Heart right ventricle (tissue), 16 donors: ENCODE results near the gene TP63. TPM values are rescaled to one million over a fixed set of nuclear protein-coding genes. Genes with fewer than 3 reads are reported as not detected.

ENCODE experiments used
- ATAC-seq, 8 donors: fragments of 200-7000 bp; cut with Tn5 transposase; one replicate each; pipeline ENCODE4 v1.9.1; 2020; ENCODE audit warnings: mild to moderate bottlenecking in 8 of 8, moderate library complexity in 8 of 8, moderate number of reproducible peaks in 1 of 8
- DNase-seq, 2 donors: peaks; one replicate each; pipeline ENCODE4 v3.0.0-alpha.2; 2020
- H3K27ac ChIP-seq, 10 donors: fragments of 200-600 bp; sonication (generic) in 2 of 10; one replicate each; pipeline versions ENCODE4 v1.5.0 to v1.8.0; 2020 to 2022; ENCODE audit warnings: mild to moderate bottlenecking in 3 of 10
- H3K27me3 ChIP-seq, 7 donors: fragments of 200-600 bp; one replicate each; pipeline ENCODE4 v1.8.0; 2021 to 2022; ENCODE audit warnings: mild to moderate bottlenecking in 2 of 7
- H3K36me3 ChIP-seq, 9 donors: fragments of 200-600 bp; sonication (generic) in 1 of 9; one replicate each; pipeline versions ENCODE4 v1.5.0 to v1.8.0; 2020 to 2022; ENCODE audit warnings: mild to moderate bottlenecking in 2 of 9
- H3K4me1 ChIP-seq, 9 donors: fragments of 200-600 bp; sonication (generic) in 1 of 9; one replicate each; pipeline versions ENCODE4 v1.5.0 to v1.8.0; 2020 to 2022; ENCODE audit warnings: mild to moderate bottlenecking in 4 of 9
- H3K4me3 ChIP-seq, 10 donors: fragments of 200-600 bp; sonication (generic) in 2 of 10; one replicate each; pipeline versions ENCODE4 v1.5.0 to v1.8.0; 2020 to 2022; ENCODE audit warnings: mild to moderate bottlenecking in 7 of 10, moderate library complexity in 2 of 10
- H3K9me3 ChIP-seq, 11 donors: fragments of 200-600 bp in 10 of 11; sonication (generic) in 2 of 11; one replicate each; pipeline versions ENCODE4 v1.5.0 to v1.8.0; 2013 to 2022; ENCODE audit warnings: mild to moderate bottlenecking in 2 of 11, control low read depth in 1 of 11, moderate library complexity in 1 of 11
- CTCF ChIP-seq, 9 donors: fragments of 200-600 bp; sonication (generic) in 2 of 9; IDR thresholded peaks; one replicate each; pipeline versions ENCODE4 v1.5.0 to v1.8.0; 2021 to 2022; ENCODE audit warnings: antibody characterized with exemption in 9 of 9, mild to moderate bottlenecking in 5 of 9, moderate library complexity in 1 of 9
- WGBS, 2 donors: extraction: QIAGEN DNeasy Blood & Tissue Kit; methylation state at CpG; one replicate each; pipeline ENCODE4 v1.1.7; 2013; ENCODE audit warnings: inconsistent platforms in 1 of 2; 5-methylcytosine and 5-hydroxymethylcytosine counted together
- intact Hi-C, 10 donors: fragments of 100-400 bp; cut with DNase I; formaldehyde crosslinking; loops; one replicate each; pipeline versions ENCODE4 v1.11.1 to v1.14.2; 2022
- polyA plus RNA-seq, 2 donors: library from polyadenylated mRNA; stranded (reverse); fragments of 200-250 nt; gene quantifications; one replicate each; pipeline ENCODE4 v1.2.3, GENCODE V29; 2013
- total RNA-seq, 10 donors: library from RNA; stranded (reverse); fragmentation: NEBNext Ultra II Directional in 3 of 10; extraction: Animal tissue kit (Norgen Biotek cat#: 25700) in 3 of 10; gene quantifications; one replicate each; pipeline versions ENCODE4 v1.2.1 to v1.2.4, GENCODE V29; 2021 to 2023
- donor health status: Arrhythmogenic right ventricular cardiomyopathy.
- donor health status: ischemic (EF 13 %, LVEDD 7.1; RV severe dilation, severe dysfunction).
- donor health status: healthy with polysubstance abuse.
- donor health status: DM: no; HTN: yes; CAD: no.
- donor health status: DM: no; HTN: no; CAD: no.
- donor health status: ischemic (EF 25% LVEDD 6.9; RV normal size, moderate dysfunction).
- donor health status: ischemic (EF 25% LVEDD 5.7; RV mildly dilated, moderate dysfunction).
- donor health status: healthy.
- donor health status: DM: yes; HTN: yes; CAD: no.
- donor health status: Ischemic cardiomyopathy.
- donor health status: ischemic (EF 35%, LVEDD 5.7; RV mildly dilated, moderate dysfunction).
- donor health status: nonischemic (EF 11% LVEDD 7.7; RV severe dilation, severe dysfunction).
- donor health status: DM: yes; HTN: yes; CAD: no.
- donor health status: PGD.
- donor health status: ischemic (EF 29% LVEDD 5.4; RV normal size, mild dysfunction).
- donor health status: nonischemic (EF 23%, LVEDD 6.1; RV moderate dilation, normal function).

TP63 gene
- total and polyA plus RNA-seq, 12 donors: 0.07 to 1.5 (median 0.49) TPM

GRCh38 chr3:189897406-189897805 is 266.2 kb downstream of the TP63 start:
- H3K36me3 ChIP-seq: peaks cover 0 to 8% (median 0%) of the 10 kb centered on the region in 9 donors
- intact Hi-C loops: loop anchor here in 1 of 10 donors (5.0 kb wide), 1 partner anchor 790 kb away; no protein-coding TSS in a partner anchor
- no peak for DNase-seq
- H3K27me3 ChIP-seq: no peaks in the 10 kb centered on the region
- no peak for TF ChIP-seq CTCF (IDR thresholded peaks at IDR 0.05)
- no peak overlapping the region for H3K4me3 ChIP-seq
- no peaks in the 10 kb centered on the region for H3K4me1 ChIP-seq
- no peak overlapping the region for H3K27ac ChIP-seq
- 88 to 95% methylated on average over 2 of the region's 2 CpGs for WGBS, 2 donors
- no peaks in the 10 kb centered on the region for H3K9me3 ChIP-seq
- no peak for ATAC-seq

- no peak overlapping the region for H3K27ac ChIP-seq
- H3K4me3 ChIP-seq: no peak overlapping the region
- WGBS, 2 donors: 93 to 100% methylated on average over 1 of the region's 1 CpG
- intact Hi-C loops: loop anchor here in 1 of 10 donors (5.0 kb wide), 1 partner anchor 791 kb away; no protein-coding TSS in a partner anchor
- no peaks in the 10 kb centered on the region for H3K27me3 ChIP-seq
- H3K36me3 ChIP-seq: peaks cover 0 to 8% (median 0%) of the 10 kb centered on the region in 9 donors
- H3K4me1 ChIP-seq: peaks cover 0 to 1% (median 0%) of the 10 kb centered on the region in 9 donors
- no peak for ATAC-seq
- no peaks in the 10 kb centered on the region for H3K9me3 ChIP-seq
- no peak for TF ChIP-seq CTCF (IDR thresholded peaks at IDR 0.05)
- DNase-seq: no peak
These were observed 267.5 kb downstream of the TP63 start for GRCh38 chr3:189898559-189899153.

GRCh38 chr3:189899186-189899585 is 268.0 kb downstream of the TP63 start:
- DNase-seq: no peak
- Histone ChIP-seq H3K9me3 (no peaks in the 10 kb centered on the region), H3K4me1 (peaks cover 0 to 4% (median 0%) of the 10 kb centered on the region in 9 donors), H3K27ac (no peak overlapping the region), H3K36me3 (peaks cover 0 to 4% (median 0%) of the 10 kb centered on the region in 9 donors), H3K27me3 (no peaks in the 10 kb centered on the region), H3K4me3 (no peak overlapping the region)
- 96 to 97% methylated on average over 3 of the region's 3 CpGs for WGBS, 2 donors
- intact Hi-C loops: loop anchor here in 1 of 10 donors (5.0 kb wide), 1 partner anchor 792 kb away; no protein-coding TSS in a partner anchor
- no peak for TF ChIP-seq CTCF (IDR thresholded peaks at IDR 0.05)
- no peak for ATAC-seq

GRCh38 chr3:189900578-189900977 is 269.4 kb downstream of the TP63 start:
- no peaks in the 10 kb centered on the region for H3K36me3 ChIP-seq
- no peak overlapping the region for H3K4me3 ChIP-seq
- H3K4me1 ChIP-seq: peaks cover 0 to 4% (median 0%) of the 10 kb centered on the region in 9 donors
- intact Hi-C loops: no loop called here
- no peaks in the 10 kb centered on the region for H3K27me3 ChIP-seq
- no peak for TF ChIP-seq CTCF (IDR thresholded peaks at IDR 0.05)
- no peak for DNase-seq
- ATAC-seq: no peak
- 78 to 82% methylated on average over 5 of the region's 5 CpGs for WGBS, 2 donors
- no peaks in the 10 kb centered on the region for H3K9me3 ChIP-seq
- no peak overlapping the region for H3K27ac ChIP-seq
